Neural progenitor cell (in vitro differentiated cells): ENCODE results near the gene EXOC3L2.

Source experiments
- CTCF ChIP-seq: fragments of 200-600 bp; sonication (generic); IDR thresholded peaks from 2 replicates; pipeline ENCODE4 v1.5.1; 2017; ENCODE audit warnings: antibody characterized with exemption, mild to moderate bottlenecking
- EZH2 ChIP-seq: fragments of 200-600 bp; sonication (generic); IDR thresholded peaks from 2 replicates; pipeline ENCODE4 v1.6.1; 2017; ENCODE audit warnings: antibody characterized with exemption, mild to moderate bottlenecking, moderate library complexity

- TF ChIP-seq CTCF (no peak), EZH2 (peak; percentile 94)
These were observed 10.9 kb downstream of the EXOC3L2 start for GRCh38 chr19:45234089-45234869.
